ENCODE results near the gene NR5A1.

Gene NR5A1

DNA sequence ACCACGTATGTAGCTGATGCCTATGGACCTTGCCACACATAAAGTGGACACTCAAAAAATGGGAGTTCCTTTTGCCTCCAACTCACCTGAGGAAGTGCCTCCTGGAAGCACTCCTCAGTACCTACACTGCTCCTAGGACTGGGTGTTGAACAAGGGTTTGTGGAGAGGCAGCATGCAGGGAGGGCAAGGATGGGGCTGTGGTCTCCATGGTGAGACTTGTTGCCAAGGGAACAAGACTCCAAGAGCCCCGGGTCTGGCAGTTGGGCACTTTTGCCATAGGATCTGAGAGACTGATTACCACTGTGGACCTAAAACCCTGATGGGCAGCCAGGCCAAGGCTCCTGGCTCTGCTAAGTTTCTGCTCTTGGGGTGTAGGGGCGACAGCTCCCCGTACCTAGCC lies 6.9 kb upstream of the NR5A1 start:
- DNase-seq, result no peak

- DNase-seq, result no peak
Observed at GRCh38 chr9:124513376-124513994, 6.3 kb upstream of the NR5A1 start.

DNA sequence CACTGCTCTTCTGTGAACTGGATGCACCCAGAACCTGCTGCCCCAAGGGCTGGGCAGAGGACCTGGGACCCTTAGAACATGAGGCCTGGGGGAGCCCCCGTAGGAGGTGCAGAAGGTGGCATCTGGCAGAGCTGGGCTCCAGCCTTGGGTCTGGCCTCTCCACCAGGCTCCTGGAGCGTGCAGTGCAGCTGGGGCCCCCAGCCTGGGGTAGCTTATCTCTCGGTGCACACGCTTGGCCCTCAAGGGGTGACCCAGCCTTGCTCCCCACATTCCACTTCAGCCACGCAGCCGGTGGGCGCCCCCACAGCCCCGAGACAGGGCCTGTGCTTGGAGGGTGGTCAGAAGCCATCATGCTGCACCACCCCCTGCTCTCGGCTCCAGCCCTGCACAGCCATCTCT lies 5.6 kb upstream of the NR5A1 start:
- no peak for DNase-seq

DNA sequence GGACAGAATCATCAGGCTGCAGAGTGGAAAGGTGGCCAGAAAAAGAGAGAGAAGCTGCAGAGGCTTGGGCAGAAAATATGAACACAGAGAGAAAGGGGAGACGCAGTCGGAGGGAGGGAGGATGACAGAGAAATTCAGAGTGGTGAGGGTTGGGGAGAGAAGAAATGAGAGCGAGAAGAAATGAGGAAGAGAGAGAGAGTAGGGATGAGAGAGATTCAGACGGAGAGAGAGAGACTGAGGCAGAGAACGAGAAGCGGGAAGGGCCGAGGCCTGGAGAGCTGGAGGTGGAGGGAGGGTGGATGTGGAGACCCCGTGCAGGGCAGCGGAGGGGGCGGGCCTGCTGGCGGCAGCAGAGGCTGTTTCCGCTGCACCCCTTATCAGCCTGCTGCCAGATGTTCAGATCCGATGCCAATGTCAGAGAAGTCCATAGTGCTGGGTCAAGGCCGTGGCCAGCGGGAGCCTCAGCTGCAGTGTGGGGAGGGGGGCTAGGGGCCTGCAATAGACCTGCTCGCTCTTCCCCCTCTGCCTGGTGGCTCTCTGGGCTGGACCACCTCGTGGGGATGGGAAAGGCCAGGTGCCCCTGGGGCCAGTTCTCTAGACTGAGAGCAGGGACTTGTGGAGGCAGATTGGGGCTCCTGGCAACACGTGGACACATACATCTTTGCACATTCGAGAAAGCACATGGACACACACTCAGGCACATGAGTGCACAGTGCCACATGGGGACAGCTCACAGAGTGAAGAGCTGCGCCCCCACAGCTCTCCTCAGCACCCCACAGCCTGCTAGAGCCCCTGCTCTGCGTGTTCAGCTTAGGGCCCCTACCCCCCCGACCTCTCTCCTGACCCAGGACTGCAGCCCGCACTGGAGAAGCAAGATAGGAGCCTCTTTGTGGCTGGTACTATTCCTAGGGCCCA lies 4.9 kb upstream of the NR5A1 start:
- no peak for DNase-seq

- DNase-seq, result no peak
Observed at GRCh38 chr9:124511426-124511840, 4.2 kb upstream of the NR5A1 start.

DNA sequence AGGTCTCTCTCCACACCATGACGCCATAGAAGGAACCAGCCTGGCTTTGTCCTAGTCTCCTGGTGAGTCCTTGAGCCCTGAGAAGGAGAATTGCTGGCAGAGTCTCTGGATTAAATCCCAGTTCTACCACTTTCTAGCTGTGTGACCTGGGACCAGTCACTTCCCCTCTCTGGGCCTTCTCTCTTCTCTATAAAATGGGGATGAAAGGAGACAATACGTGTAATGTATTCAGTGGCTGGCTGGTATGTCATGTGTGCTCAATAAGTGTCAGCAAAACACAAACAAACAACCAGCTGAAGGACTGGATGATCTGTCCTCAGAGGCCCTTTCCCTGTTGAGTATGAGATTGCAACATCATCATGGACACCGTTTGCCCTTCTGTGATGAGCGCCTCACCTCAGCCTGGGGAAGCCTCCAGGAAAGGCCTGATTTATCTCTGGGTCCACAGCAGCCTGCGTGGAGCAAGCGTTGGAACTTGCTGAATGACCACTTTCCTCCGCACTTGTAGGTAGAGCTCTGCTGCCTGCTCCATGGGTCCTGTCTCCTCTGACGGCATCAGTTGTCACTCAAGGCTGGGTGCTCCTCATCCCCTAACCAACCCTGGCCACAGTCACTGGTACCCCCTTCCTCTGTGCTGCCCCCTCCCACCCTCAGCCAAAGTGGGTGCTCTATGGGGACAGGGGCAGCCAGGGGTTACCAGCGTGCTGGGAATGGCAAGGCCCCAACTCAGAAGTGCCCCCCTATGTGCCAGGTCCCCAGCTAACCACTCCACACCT lies 3.6 kb upstream of the NR5A1 start:
- no peak for DNase-seq

DNA sequence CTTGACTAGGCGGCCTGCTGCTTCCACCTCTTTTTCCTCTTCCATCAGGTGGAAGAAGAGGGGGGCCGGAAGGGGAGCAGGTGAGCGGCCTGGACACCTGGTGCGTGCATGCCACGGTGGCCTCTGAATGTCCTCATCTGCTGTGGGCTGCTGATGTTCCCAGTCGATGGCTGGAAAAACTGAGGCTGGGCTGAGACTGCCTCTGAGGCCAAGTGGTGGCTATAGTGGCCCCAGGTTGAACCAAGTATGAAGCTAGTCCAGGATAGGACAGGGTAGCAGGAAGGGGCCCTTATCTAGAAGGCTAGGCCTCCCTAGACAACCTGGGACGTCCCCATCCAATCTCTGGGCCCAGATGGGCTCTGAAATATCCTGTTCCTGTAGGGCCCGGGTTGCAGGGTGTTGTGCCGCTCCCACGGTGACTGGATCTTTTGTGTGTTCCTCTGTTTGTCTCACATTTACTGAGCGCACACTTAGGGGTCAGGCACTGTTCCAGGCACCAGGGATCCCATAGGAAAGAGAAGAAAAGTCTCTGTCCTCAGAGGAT lies 753 bp upstream of the NR5A1 start:
- no peak for DNase-seq

- no peak for DNase-seq
Observed at GRCh38 chr9:124506433-124506832, 766 bp downstream of the NR5A1 start.

DNA sequence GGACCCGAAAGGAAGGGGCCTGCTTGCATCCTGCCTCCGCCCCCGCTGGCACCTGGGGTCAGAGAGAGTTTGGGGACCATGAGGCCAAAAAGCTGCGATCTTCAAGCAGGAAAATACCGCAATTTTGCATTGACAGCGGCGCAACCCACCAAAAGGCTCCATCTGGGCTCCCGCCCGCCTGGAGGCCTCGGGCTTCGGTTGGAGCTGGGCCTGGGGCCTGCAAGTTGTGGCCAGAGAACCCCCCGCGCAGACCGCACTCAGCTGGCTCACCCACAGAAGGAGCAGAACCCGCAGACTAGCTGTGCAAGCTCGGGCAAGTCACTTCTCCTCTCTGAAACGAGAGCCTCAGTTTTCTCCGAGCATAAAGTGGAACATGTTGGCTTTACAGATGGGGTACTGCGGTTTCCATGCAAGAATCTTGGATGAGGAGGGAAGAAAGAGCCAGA lies 1.3 kb downstream of the NR5A1 start:
- no peak for DNase-seq

DNA sequence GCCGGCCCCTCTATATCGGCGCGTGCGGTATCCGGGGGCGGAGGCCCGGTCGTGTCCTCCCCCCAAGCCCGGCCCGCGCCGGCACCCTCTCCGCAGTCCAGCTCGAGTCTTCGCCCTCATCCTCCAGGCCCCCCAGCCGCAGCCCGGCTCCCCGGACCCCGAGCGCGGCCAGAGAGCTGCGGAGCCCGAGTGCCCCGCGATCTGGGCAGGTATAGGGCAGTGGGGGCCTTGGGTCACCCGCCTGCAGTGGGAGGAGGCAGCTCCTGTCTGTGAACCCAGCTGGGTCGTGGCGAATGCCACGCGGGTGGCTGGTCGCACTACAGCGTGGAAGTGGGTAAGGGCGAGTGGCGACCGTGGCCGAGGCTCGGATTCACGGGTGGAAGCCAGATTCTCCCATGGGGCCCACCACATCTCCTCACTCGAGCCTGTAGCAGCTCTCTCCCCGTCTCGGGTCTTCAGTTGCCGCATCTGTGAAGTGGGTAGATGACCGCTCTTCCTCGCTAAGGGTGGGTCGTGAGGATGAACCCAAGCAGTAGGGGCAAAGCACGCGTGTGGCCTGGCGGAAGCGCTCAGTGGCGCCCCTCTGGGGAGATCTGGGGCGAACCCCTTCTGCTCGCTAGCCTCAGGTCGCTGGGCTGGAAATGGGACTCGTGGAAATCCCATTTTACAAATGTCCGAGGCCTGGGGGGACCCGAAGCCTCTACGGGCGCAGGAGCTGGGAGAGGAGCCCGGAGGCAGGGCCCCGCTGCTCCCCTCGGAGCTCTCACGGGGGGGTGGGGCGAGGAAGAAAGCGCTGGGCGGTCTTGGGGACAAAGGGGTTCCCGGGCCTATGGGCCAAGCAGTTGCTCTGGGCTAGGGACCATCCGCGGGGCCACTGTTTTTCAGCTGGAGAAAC lies 1.9 kb downstream of the NR5A1 start:
- DNase-seq, result no peak

DNA sequence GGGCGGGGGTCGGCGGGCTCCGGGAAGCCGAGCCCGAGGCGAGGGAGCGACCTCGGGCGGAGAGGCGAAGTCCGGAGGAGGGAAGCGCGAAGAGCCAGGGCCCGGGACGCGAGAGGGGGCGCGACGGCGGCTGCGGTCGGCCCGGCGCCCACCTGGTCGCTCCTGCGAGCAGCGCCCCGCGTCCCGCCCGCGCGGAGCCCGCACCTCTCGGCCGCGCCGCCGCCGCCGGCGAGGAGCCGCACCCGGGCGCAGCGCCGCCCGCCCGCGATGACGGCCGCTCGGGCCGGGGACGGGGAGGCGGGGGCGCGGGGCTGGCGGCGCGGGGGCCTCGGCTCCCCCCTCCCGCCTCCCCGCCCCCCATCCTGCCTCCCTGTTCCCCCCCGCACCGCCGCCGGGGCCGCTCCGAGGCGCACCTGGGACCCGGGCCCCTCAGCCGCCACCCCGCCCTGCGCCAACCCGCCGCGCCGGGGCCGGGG lies 2.6 kb downstream of the NR5A1 start:
- no peak for DNase-seq

DNA sequence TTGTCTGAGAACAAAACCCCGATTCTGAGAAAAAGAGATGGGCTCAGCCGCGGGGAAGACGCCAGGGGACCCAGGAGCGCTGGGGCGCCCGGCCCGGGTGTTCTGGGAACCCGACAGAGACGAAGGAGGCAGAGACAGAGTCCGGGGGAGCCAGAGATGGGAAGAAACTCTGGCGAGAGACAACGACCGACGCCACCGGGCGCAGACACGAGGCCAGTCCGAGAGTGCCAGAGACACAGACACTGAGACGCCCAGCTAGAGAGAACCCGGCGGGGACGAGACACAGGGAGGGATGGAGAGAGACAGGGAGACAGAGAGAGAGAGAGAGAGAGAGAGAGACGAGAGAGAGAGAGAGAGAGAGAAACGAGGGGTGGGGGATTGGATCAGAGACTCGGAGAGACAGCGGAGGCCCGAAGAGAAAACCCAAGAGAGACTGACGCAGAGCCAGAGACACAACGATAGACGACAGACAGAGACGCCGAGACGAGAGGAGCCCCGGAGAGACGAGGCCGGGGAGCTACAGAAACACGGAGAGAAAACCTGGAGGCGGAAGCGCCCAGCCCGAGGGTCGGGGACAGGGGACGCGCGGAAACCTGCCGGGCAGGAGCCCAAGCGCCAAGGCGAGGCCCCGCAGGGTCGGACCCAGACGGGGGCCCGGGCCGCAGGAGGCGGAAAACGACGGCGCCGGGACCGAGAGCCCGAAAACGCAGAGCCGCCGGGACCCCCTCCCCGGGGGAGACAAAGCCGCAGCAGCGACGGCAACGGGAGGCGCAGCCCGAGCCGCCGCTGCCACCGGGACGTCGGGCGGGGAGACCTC lies 3.3 kb downstream of the NR5A1 start:
- no peak for DNase-seq

DNA sequence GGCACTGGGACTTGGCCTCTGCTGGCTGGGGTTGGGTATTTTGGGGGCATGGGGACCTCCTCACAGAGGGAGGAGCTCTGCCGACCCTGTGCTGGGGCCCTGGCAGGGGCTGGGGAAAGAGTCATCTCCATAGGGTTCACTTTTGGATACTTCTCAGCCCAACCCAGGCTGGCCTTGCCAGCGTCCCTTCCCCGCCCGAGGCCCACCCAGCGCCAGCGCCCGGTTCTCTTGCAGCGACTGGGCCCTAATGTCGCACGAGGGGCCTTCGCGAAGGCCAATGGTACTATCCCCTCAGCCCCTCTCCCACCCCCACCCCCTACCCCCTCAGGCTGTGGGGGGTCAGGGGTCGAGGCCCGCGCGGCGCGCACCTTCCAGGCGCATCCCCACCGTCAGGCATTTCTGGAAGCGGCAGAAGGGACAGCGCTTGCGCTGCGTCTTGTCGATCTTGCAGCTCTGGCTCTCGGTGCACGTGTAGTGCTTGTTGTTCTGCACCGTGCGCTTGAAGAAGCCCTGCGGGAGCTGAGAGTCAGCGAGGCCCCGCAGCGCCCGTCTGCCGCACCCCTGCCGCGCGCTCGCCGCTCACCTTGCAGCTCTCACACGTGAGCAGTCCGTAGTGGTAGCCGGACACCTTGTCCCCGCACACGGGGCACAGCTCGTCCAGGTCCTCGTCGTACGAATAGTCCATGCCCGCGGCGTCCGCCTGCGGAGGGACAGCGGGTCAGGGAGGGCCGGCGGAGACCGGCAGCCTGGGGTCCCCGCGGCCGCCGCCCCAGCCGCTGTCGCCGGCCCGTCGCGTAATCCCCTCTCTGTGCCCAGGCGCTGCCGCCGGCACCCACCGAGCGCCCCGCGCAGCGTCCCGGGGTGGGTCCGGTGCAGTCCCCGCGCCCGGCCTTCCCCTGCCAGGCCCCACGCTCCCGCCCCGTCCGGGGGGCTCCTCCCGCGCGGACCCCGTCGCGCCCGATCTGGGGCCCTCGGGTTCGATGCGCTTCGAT lies 4.2 kb downstream of the NR5A1 start:
- no peak for DNase-seq

DNA sequence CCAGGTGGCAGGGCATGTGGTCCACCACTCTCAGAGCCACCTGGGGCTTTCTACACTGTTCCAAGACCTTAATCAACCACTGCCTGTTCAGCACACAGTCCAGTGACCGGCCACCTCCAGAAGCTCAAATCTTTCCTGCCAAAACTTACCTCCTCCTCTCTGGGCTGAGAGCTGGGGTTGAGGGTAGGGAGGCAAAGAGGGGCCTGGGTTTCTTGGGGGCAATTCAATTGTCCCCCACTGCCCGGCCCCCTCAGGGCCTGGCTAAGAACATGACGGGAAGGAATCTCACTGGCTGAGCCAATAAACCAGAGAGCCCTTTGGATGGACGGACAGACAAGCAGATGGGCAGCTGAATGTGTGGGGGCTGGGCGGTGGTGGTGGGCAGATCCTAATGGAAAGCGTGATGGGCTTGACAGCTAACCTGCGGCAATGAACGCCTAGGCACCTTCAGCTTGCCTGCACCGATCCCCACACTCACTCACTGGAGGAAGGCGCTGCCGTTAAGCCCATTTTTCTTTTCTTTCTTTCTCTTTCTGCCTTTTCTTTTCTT lies 5.4 kb downstream of the NR5A1 start:
- DNase-seq, result no peak

DNA sequence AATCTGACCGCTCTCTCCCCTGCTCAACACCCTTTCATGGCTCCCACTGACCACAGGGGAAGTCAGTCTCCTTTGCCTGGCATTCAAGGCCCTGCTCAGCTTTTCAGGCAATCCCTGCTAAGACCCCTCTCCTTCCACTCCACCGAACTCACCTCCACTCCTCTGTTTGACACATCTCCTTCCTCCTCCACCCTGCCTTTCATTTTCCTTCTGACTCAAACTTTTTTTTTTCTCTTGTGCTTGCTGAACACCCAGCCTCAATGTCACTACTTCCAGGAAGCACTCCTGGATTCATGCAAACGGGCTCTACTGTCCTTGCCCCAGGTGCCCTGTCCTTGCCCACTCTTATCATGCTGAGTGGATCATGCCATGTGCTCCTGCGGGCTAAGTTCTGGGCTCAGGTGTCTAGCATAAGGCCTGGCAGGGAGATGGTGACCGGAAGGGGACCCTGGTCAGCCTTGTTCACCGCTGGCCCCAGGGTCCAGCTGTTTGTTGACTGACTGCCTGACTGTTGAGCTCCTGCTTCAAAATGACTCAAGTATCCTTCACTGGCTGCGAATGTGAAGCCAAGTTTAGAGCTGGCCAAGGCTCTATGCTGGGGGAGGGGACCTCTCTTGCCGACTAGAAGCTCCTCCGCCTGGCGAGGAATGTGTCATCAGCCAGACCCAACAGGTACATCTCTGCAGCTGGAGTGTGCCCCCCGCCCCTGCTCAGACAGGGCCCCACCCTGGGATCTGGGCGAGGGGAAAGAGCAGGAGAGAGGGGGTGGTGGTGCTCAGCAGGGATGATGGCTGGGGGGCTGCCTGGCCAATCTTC lies 6.2 kb downstream of the NR5A1 start:
- no peak for DNase-seq

- no peak for DNase-seq
Observed at GRCh38 chr9:124500028-124500795, 7.0 kb downstream of the NR5A1 start.

GRCh38 chr9:124499216-124499615 lies 8.0 kb downstream of the NR5A1 start:
- no peak for DNase-seq
